ENCODE measurements around the gene NHS.

DNA sequence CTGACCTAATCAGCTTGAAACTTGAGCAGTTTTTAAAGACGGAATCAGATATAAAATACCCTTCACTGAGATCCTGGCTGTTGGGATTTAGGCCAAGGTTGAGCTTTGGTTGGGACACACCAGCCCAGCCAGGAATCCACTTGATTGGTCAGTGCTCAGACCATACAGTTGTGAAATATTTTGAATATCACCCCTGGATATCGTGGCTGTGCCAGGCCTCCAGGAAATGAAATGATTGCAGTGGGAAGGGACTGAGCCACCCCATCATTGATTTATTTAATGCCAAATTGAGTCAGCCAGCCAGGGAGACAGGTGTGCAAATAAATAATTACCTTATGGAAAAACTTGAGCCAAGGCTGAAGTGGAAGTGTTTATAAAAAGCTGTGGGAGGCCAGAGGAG is 233.9 kb downstream of the NHS start:
- TF ChIP-seq, protein P1, sequence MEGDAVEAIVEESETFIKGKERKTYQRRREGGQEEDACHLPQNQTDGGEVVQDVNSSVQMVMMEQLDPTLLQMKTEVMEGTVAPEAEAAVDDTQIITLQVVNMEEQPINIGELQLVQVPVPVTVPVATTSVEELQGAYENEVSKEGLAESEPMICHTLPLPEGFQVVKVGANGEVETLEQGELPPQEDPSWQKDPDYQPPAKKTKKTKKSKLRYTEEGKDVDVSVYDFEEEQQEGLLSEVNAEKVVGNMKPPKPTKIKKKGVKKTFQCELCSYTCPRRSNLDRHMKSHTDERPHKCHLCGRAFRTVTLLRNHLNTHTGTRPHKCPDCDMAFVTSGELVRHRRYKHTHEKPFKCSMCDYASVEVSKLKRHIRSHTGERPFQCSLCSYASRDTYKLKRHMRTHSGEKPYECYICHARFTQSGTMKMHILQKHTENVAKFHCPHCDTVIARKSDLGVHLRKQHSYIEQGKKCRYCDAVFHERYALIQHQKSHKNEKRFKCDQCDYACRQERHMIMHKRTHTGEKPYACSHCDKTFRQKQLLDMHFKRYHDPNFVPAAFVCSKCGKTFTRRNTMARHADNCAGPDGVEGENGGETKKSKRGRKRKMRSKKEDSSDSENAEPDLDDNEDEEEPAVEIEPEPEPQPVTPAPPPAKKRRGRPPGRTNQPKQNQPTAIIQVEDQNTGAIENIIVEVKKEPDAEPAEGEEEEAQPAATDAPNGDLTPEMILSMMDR (IDR thresholded peaks at IDR 0.05 in 8 of 11, conservative IDR thresholded peaks at IDR 0.05 in 3 of 11): no peak
- TF ChIP-seq POLR2AphosphoS5 (IDR thresholded peaks at IDR 0.05): no peak
